DND-41 (cell line): ENCODE data around the gene LMLN.
A peak's percentile ranks its signal among the peaks of the same experiment; 100 is the strongest.

Source experiments
- ATAC-seq: fragments of 200-7000 bp; cut with Tn5 transposase; 3 replicates; pipeline ENCODE4 v1.9.1; 2021; ENCODE audit warnings: low read depth; ENCODE audit not compliant: insufficient read depth
- DNase-seq: peaks from one replicate; pipeline ENCODE4 v3.0.0-alpha.2; 2020
- H2AFZ ChIP-seq: 2 replicates; pipeline ENCODE4 v1.6.0; 2012; ENCODE audit warnings: low read depth, low read length
- H3K27ac ChIP-seq: 2 replicates; pipeline ENCODE4 v1.5.1; 2012; ENCODE audit warnings: low read length, inconsistent platforms
- H3K27me3 ChIP-seq: fragments of 200-600 bp; sonication (generic); 2 replicates; pipeline ENCODE4 v1.6.0; 2012; ENCODE audit warnings: low read length, mild to moderate bottlenecking, inconsistent platforms; ENCODE audit not compliant: insufficient read depth, poor library complexity
- H3K36me3 ChIP-seq: 2 replicates; pipeline ENCODE4 v1.5.1; 2012; ENCODE audit warnings: low read length, inconsistent platforms; ENCODE audit not compliant: insufficient read depth
- H3K4me1 ChIP-seq: 2 replicates; pipeline ENCODE4 v1.5.1; 2012; ENCODE audit warnings: mild to moderate bottlenecking, low read length; ENCODE audit not compliant: insufficient read depth
- H3K4me2 ChIP-seq: 2 replicates; pipeline ENCODE4 v1.6.0; 2012; ENCODE audit warnings: mild to moderate bottlenecking, moderate library complexity, low read length, inconsistent platforms; ENCODE audit not compliant: insufficient read depth
- H3K4me3 ChIP-seq, 2 experiments: fragments of 200-600 bp in 1 of 2; shearing (Covaris generic) in 1 of 2; 2 replicates each; pipeline ENCODE4 v1.5.1; 2012 to 2016; ENCODE audit warnings: inconsistent platforms in 2 of 2, low read length in 2 of 2, mild to moderate bottlenecking in 2 of 2, low read depth in 1 of 2, moderate library complexity in 1 of 2
- H3K79me2 ChIP-seq: 2 replicates; pipeline ENCODE4 v1.6.0; 2012; ENCODE audit warnings: low read length, inconsistent platforms; ENCODE audit not compliant: insufficient read depth
- H3K9ac ChIP-seq: 2 replicates; pipeline ENCODE4 v1.6.0; 2012; ENCODE audit warnings: low read depth, mild to moderate bottlenecking, inconsistent platforms, low read length, moderate library complexity
- H3K9me3 ChIP-seq: 2 replicates; pipeline ENCODE4 v1.5.1; 2012; ENCODE audit warnings: low read length, moderate library complexity, mild to moderate bottlenecking, inconsistent platforms; ENCODE audit not compliant: insufficient read depth, severe bottlenecking
- H4K20me1 ChIP-seq: 2 replicates; pipeline ENCODE4 v1.6.0; 2012; ENCODE audit warnings: low read length; ENCODE audit not compliant: insufficient read depth
- EZH2 ChIP-seq: IDR thresholded peaks from 3 replicates; pipeline ENCODE4 v1.6.1; 2012; ENCODE audit warnings: borderline replicate concordance, low read depth, mild to moderate bottlenecking, moderate library complexity, low read length, inconsistent platforms; ENCODE audit not compliant: severe bottlenecking
- TF ChIP-seq, protein P1 (sequence below): IDR thresholded peaks from 2 replicates; pipeline ENCODE4 v1.5.1; 2012; ENCODE audit warnings: borderline replicate concordance, low read length, moderate library complexity, mild to moderate bottlenecking; ENCODE audit not compliant: poor library complexity, severe bottlenecking; ENCODE audit errors: extremely low read depth

LMLN gene

DNA sequence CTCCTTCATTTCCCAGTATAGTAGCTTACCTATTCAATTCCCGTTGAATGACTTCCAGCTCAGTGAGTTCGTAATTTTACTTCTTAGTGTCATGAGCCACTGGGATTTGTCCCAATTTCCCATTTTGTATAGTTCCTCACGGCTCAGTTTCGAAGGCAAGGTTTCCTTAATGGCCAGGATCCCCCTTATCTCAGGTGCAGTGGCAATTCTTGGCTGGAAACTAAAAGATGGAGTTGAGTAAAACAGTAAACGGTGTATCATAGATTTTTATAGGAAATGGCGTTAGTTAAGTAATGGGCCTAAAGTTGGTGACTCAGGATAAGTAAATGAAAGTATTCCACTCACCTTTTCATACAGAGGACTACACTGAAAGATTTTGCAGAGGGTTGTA is 522 bp upstream of the LMLN start:
- H3K27me3 ChIP-seq: no peaks in the 10 kb centered on the region
- H3K4me2 ChIP-seq: peak overlapping the region; percentile 97
- peak overlapping the region; percentile 60 for H3K9ac ChIP-seq
- peak overlapping the region; percentile 82 for H2AFZ ChIP-seq
- H3K4me1 ChIP-seq: peaks cover 40% of the 10 kb centered on the region
- peaks cover 6% of the 10 kb centered on the region; the same call in 1 of the 2 replicates for H4K20me1 ChIP-seq
- H3K79me2 ChIP-seq: no peaks in the 10 kb centered on the region
- DNase-seq (no peak), ATAC-seq (no peak)
- TF ChIP-seq, protein P1, sequence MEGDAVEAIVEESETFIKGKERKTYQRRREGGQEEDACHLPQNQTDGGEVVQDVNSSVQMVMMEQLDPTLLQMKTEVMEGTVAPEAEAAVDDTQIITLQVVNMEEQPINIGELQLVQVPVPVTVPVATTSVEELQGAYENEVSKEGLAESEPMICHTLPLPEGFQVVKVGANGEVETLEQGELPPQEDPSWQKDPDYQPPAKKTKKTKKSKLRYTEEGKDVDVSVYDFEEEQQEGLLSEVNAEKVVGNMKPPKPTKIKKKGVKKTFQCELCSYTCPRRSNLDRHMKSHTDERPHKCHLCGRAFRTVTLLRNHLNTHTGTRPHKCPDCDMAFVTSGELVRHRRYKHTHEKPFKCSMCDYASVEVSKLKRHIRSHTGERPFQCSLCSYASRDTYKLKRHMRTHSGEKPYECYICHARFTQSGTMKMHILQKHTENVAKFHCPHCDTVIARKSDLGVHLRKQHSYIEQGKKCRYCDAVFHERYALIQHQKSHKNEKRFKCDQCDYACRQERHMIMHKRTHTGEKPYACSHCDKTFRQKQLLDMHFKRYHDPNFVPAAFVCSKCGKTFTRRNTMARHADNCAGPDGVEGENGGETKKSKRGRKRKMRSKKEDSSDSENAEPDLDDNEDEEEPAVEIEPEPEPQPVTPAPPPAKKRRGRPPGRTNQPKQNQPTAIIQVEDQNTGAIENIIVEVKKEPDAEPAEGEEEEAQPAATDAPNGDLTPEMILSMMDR: no peak
- no peak for TF ChIP-seq EZH2
- peak overlapping the region; percentile 68 for H3K27ac ChIP-seq
- no peaks in the 10 kb centered on the region for H3K9me3 ChIP-seq
- peak overlapping the region; percentile 52 to 68 for H3K4me3 ChIP-seq
- peaks cover 23% of the 10 kb centered on the region for H3K36me3 ChIP-seq

DNA sequence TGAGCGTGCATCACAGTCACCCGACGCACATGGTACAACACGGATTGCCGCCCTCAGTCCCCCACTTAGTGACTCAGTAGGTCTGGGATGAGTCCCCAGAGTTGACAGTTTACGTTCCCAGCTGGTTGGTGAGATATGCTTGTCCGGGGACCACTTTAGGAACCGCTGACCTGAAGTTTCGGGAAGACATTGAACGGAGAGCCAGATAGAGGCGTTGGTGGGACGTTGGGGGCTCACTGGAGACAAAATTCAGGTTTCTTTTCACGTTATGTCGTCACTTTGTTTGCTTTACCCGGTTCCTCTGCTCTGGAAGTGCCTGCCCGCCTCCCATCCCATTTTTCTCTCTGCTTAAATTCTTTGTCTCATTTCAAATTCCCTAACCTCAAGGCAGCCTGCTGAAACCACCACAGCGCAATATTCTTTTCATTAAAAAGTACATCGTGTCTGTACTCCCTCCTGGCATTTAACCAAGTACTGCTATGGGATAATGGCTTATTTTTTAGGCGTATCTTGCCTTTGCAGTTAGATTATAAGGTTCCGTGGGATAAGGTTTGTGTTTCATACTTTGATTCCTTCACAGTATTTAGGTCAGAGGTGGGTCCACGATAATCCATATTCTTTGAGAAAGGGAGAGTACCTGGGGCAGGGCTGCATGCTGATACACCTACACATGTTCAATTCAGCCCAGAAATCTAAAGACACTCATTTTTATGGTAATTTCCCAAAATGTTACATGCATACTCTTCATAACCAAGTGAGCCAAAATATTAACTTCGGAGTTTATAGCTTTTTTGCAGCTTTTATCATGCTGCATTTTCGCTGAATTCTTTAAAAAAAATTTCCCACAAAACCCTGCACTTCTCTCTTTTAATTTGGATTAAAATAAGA is 921 bp downstream of the LMLN start:
- H3K4me1 ChIP-seq: peaks cover 39% of the 10 kb centered on the region
- peak overlapping the region; percentile 52 to 68; a peak in 3 of 4 replicates for H3K4me3 ChIP-seq
- H4K20me1 ChIP-seq: peaks cover 2% of the 10 kb centered on the region; the same call in 1 of the 2 replicates
- H3K36me3 ChIP-seq: peaks cover 9% of the 10 kb centered on the region
- no peak for ATAC-seq
- no peaks in the 10 kb centered on the region for H3K9me3 ChIP-seq
- H2AFZ ChIP-seq: peak overlapping the region; percentile 77
- no peaks in the 10 kb centered on the region for H3K27me3 ChIP-seq
- peak overlapping the region; percentile 97 for H3K4me2 ChIP-seq
- no peak for TF ChIP-seq EZH2
- TF ChIP-seq, protein P1: no peak
- DNase-seq: no peak
- no peaks in the 10 kb centered on the region for H3K79me2 ChIP-seq
- peak overlapping the region; percentile 27; the same call in 1 of the 2 replicates for H3K27ac ChIP-seq
- H3K9ac ChIP-seq: peak overlapping the region; percentile 60

DNA sequence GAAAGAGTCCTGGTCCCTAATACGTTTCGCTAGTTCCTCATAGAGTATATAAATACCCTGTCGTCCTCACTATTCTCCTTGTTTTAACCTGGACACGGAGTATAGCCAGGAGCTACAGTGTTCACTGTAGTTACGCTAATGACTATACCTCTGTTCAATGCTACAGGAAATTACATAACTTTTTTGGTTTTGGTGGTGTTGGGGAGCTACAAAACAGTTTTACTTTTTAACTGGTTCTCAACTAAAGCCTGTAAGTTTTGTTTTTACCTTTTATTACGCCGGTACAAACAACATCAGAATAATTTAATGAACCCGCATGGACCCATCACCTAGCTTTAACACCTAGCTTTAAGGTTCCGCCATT is 1.5 kb downstream of the LMLN start:
- ATAC-seq (no peak), DNase-seq (no peak)
- H3K4me3 ChIP-seq: peak overlapping the region in 1 of 2 experiments; percentile 68; a peak in 1 of 4 replicates
- H3K27ac ChIP-seq: no peak overlapping the region
- TF ChIP-seq EZH2: no peak
- TF ChIP-seq, protein P1: no peak
- peaks cover 39% of the 10 kb centered on the region for H3K4me1 ChIP-seq
- no peak overlapping the region for H2AFZ ChIP-seq
- H3K9ac ChIP-seq: peak overlapping the region; percentile 60; the same call in 1 of the 2 replicates
- H3K27me3 ChIP-seq: no peaks in the 10 kb centered on the region
- peak overlapping the region; percentile 97 for H3K4me2 ChIP-seq
- no peaks in the 10 kb centered on the region for H3K79me2 ChIP-seq
- peaks cover 3% of the 10 kb centered on the region; the same call in 1 of the 2 replicates for H3K36me3 ChIP-seq
- H4K20me1 ChIP-seq: no peaks in the 10 kb centered on the region
- H3K9me3 ChIP-seq: no peaks in the 10 kb centered on the region
